CD4-positive, CD25-positive, alpha-beta regulatory T cell (primary cell): ENCODE results near the gene GULP1. TPM values are rescaled to one million over a fixed set of nuclear protein-coding genes. Genes with fewer than 3 reads are reported as not detected.

ENCODE experiments used
- ATAC-seq, 2 donors: fragments of 150-1000 bp; cut with Tn5 transposase; one replicate each; pipeline ENCODE4 v1.10.0; 2021; ENCODE audit warnings: low read depth in 2 of 2, moderate number of reproducible peaks in 2 of 2, moderate library complexity in 1 of 2
- DNase-seq, 3 donors: peaks; one replicate each; pipeline versions ENCODE4 v3.0.0 to v3.0.0-alpha.2; 2012 to 2022; ENCODE audit warnings: mixed read lengths in 1 of 3
- H3K27ac ChIP-seq: one replicate; pipeline ENCODE4 v1.7.0; 2013; ENCODE audit warnings: mild to moderate bottlenecking, low read length; ENCODE audit not compliant: insufficient read depth, poor library complexity, severe bottlenecking
- H3K27me3 ChIP-seq: one replicate; pipeline ENCODE4 v1.7.0; 2013; ENCODE audit warnings: low read length; ENCODE audit not compliant: control insufficient read depth, insufficient read depth
- H3K36me3 ChIP-seq: one replicate; pipeline ENCODE4 v1.7.0; 2013; ENCODE audit warnings: mild to moderate bottlenecking, low read length, moderate library complexity; ENCODE audit not compliant: control insufficient read depth, insufficient read depth
- H3K4me1 ChIP-seq: 2 replicates; pipeline ENCODE4 v1.7.0; 2013; ENCODE audit warnings: mild to moderate bottlenecking, low read length; ENCODE audit not compliant: insufficient read depth, control insufficient read depth, poor library complexity, severe bottlenecking
- H3K4me3 ChIP-seq: one replicate; pipeline ENCODE4 v1.7.0; 2013; ENCODE audit warnings: low read depth, mild to moderate bottlenecking, low read length, moderate library complexity
- H3K9me3 ChIP-seq, 2 experiments: 1 replicate in 1 of 2; 2 replicates in 1 of 2; pipeline ENCODE4 v1.7.0; 2013; ENCODE audit warnings: low read length in 2 of 2, mild to moderate bottlenecking in 1 of 2, moderate library complexity in 1 of 2; ENCODE audit not compliant: control insufficient read depth in 2 of 2
- H3K27ac Mint-ChIP-seq, 3 donors: one replicate each; pipeline ENCODE4 v1.8.0; 2020 to 2022; ENCODE audit warnings: mild to moderate bottlenecking in 3 of 3, mixed read lengths in 3 of 3, moderate library complexity in 2 of 3
- H3K27me3 Mint-ChIP-seq: one replicate; pipeline ENCODE4 v1.8.0; 2022; ENCODE audit warnings: mild to moderate bottlenecking, mixed read lengths
- H3K36me3 Mint-ChIP-seq: one replicate; pipeline ENCODE4 v1.8.0; 2020; ENCODE audit warnings: mixed read lengths
- H3K4me1 Mint-ChIP-seq, 4 donors: one replicate each; pipeline ENCODE4 v1.8.0; 2020 to 2022; ENCODE audit warnings: mixed read lengths in 4 of 4, mild to moderate bottlenecking in 1 of 4
- H3K4me3 Mint-ChIP-seq, 4 donors: one replicate each; pipeline ENCODE4 v1.8.0; 2020 to 2022; ENCODE audit warnings: mild to moderate bottlenecking in 4 of 4, mixed read lengths in 4 of 4, moderate library complexity in 3 of 4
- H3K9me3 Mint-ChIP-seq, 7 donors: one replicate each; pipeline ENCODE4 v1.8.0; 2020 to 2022; ENCODE audit warnings: mixed read lengths in 7 of 7, mild to moderate bottlenecking in 3 of 7, moderate library complexity in 2 of 7
- polyA plus RNA-seq, 4 donors: library from polyadenylated mRNA; unstranded; fragments of 300-500 nt; fragmentation: Illumina TruSeq; gene quantifications; one replicate each; pipeline ENCODE4 v1.2.3, GENCODE V29; 2021
- total RNA-seq: library from RNA; stranded (reverse); gene quantifications from one replicate; pipeline ENCODE4 v1.2.3, GENCODE V29; 2022

The GULP1 gene
- total and polyA plus RNA-seq, 5 donors from 2014 or later: not detected

GRCh38 chr2:188403676-188404075 is 112.0 kb downstream of the GULP1 start:
- no peak for ATAC-seq
- Mint-ChIP-seq H3K4me3 (no peak overlapping the region), H3K4me1 (no peaks in the 10 kb centered on the region), H3K27me3 (no peaks in the 10 kb centered on the region), H3K27ac (no peak overlapping the region), H3K9me3 (peaks cover 2 to 13% (median 3%) of the 10 kb centered on the region in 7 donors), H3K36me3 (peaks cover 3% of the 10 kb centered on the region)
- peaks cover 2 to 22% of the 10 kb centered on the region in 2 experiments for H3K9me3 ChIP-seq
- H3K4me1 ChIP-seq: no peaks in the 10 kb centered on the region
- DNase-seq: no peak
- H3K27ac ChIP-seq: no peak overlapping the region
- H3K4me3 ChIP-seq: no peak overlapping the region
- no peaks in the 10 kb centered on the region for H3K36me3 ChIP-seq
- no peaks in the 10 kb centered on the region for H3K27me3 ChIP-seq

GRCh38 chr2:188404341-188405004 is 112.8 kb downstream of the GULP1 start:
- Histone ChIP-seq H3K4me3 (no peak overlapping the region), H3K9me3 (peaks cover 2 to 22% of the 10 kb centered on the region in 2 experiments), H3K27me3 (no peaks in the 10 kb centered on the region), H3K4me1 (no peaks in the 10 kb centered on the region), H3K27ac (no peak overlapping the region), H3K36me3 (no peaks in the 10 kb centered on the region)
- Mint-ChIP-seq H3K27me3 (no peaks in the 10 kb centered on the region), H3K4me3 (no peak overlapping the region), H3K36me3 (peaks cover 3% of the 10 kb centered on the region), H3K9me3 (peaks cover 2 to 13% (median 5%) of the 10 kb centered on the region in 7 donors), H3K27ac (no peak overlapping the region), H3K4me1 (no peaks in the 10 kb centered on the region)
- DNase-seq (no peak), ATAC-seq (no peak)

GRCh38 chr2:188406414-188406813 is 114.7 kb downstream of the GULP1 start:
- Mint-ChIP-seq H3K27me3 (no peaks in the 10 kb centered on the region), H3K27ac (peak overlapping the region in 1 of 3 donors; percentile 97), H3K4me3 (no peak overlapping the region), H3K4me1 (no peaks in the 10 kb centered on the region), H3K36me3 (peaks cover 3% of the 10 kb centered on the region), H3K9me3 (peaks cover 0 to 10% (median 9%) of the 10 kb centered on the region in 7 donors)
- H3K4me1 ChIP-seq: no peaks in the 10 kb centered on the region
- no peaks in the 10 kb centered on the region for H3K27me3 ChIP-seq
- no peaks in the 10 kb centered on the region for H3K36me3 ChIP-seq
- H3K4me3 ChIP-seq: no peak overlapping the region
- ATAC-seq (no peak), DNase-seq (no peak)
- no peak overlapping the region for H3K27ac ChIP-seq
- H3K9me3 ChIP-seq: peaks cover 2 to 22% of the 10 kb centered on the region in 2 experiments

- no peaks in the 10 kb centered on the region for H3K4me1 Mint-ChIP-seq
- no peak overlapping the region for H3K27ac ChIP-seq
- no peak for ATAC-seq
These were observed 119.0 kb downstream of the GULP1 start for GRCh38 chr2:188410504-188411235.

GRCh38 chr2:188412190-188412589 is 120.5 kb downstream of the GULP1 start:
- DNase-seq: no peak

More at GRCh38 chr2:188410504-188411235, 119.0 kb downstream of the GULP1 start:
- Histone ChIP-seq H3K36me3 (no peaks in the 10 kb centered on the region), H3K4me1 (no peaks in the 10 kb centered on the region), H3K9me3 (peaks cover 2 to 7% of the 10 kb centered on the region in 2 experiments), H3K27me3 (no peaks in the 10 kb centered on the region), H3K4me3 (no peak overlapping the region)
- Mint-ChIP-seq H3K27ac (no peak overlapping the region), H3K27me3 (no peaks in the 10 kb centered on the region), H3K9me3 (peaks cover 0 to 15% (median 8%) of the 10 kb centered on the region in 7 donors), H3K4me3 (no peak overlapping the region), H3K36me3 (peaks cover 3% of the 10 kb centered on the region)
- DNase-seq: no peak

GRCh38 chr2:188414411-188414810 is 122.7 kb downstream of the GULP1 start:
- DNase-seq (no peak), ATAC-seq (no peak)
- H3K9me3 ChIP-seq: no peaks in the 10 kb centered on the region
- no peak overlapping the region for H3K27ac Mint-ChIP-seq
- H3K9me3 Mint-ChIP-seq: peaks cover 0 to 12% (median 4%) of the 10 kb centered on the region in 7 donors
- no peaks in the 10 kb centered on the region for H3K36me3 Mint-ChIP-seq
- no peaks in the 10 kb centered on the region for H3K36me3 ChIP-seq
- no peak overlapping the region for H3K4me3 ChIP-seq
- no peak overlapping the region for H3K27ac ChIP-seq
- no peaks in the 10 kb centered on the region for H3K27me3 ChIP-seq
- H3K4me3 Mint-ChIP-seq: no peak overlapping the region
- no peaks in the 10 kb centered on the region for H3K4me1 Mint-ChIP-seq
- H3K27me3 Mint-ChIP-seq: no peaks in the 10 kb centered on the region
- H3K4me1 ChIP-seq: no peaks in the 10 kb centered on the region

More at GRCh38 chr2:188412190-188412589, 120.5 kb downstream of the GULP1 start:
- H3K9me3 Mint-ChIP-seq: peaks cover 0 to 12% (median 5%) of the 10 kb centered on the region in 7 donors
- Histone ChIP-seq H3K27ac (no peak overlapping the region), H3K9me3 (peaks cover 0 to 7% of the 10 kb centered on the region in 2 experiments), H3K36me3 (no peaks in the 10 kb centered on the region), H3K4me3 (no peak overlapping the region), H3K27me3 (no peaks in the 10 kb centered on the region), H3K4me1 (no peaks in the 10 kb centered on the region)
- no peaks in the 10 kb centered on the region for H3K4me1 Mint-ChIP-seq
- no peaks in the 10 kb centered on the region for H3K36me3 Mint-ChIP-seq
- ATAC-seq: no peak
- no peaks in the 10 kb centered on the region for H3K27me3 Mint-ChIP-seq
- no peak overlapping the region for H3K4me3 Mint-ChIP-seq
- H3K27ac Mint-ChIP-seq: no peak overlapping the region

GRCh38 chr2:188414869-188415753 is 123.4 kb downstream of the GULP1 start:
- Mint-ChIP-seq H3K27me3 (no peaks in the 10 kb centered on the region), H3K4me3 (no peak overlapping the region), H3K27ac (no peak overlapping the region), H3K36me3 (no peaks in the 10 kb centered on the region), H3K9me3 (peaks cover 0 to 11% (median 3%) of the 10 kb centered on the region in 7 donors), H3K4me1 (no peaks in the 10 kb centered on the region)
- H3K9me3 ChIP-seq: no peaks in the 10 kb centered on the region
- no peaks in the 10 kb centered on the region for H3K36me3 ChIP-seq
- ATAC-seq (no peak), DNase-seq (no peak)
- no peaks in the 10 kb centered on the region for H3K27me3 ChIP-seq
- no peak overlapping the region for H3K27ac ChIP-seq
- no peaks in the 10 kb centered on the region for H3K4me1 ChIP-seq
- no peak overlapping the region for H3K4me3 ChIP-seq
